Smooth muscle cell (in vitro differentiated cells): ENCODE measurements around the gene DCUN1D1. TPM values are rescaled to one million over a fixed set of nuclear protein-coding genes. Genes with fewer than 3 reads are reported as not detected.

ENCODE experiments used
- DNase-seq: peaks from one replicate; lab custom pipeline; 2025; ENCODE audit not compliant: unreplicated experiment; lab: John Stamatoyannopoulos, UW
- H2AFZ ChIP-seq: fragments of 200-600 bp; sonication (generic); 2 replicates; pipeline ENCODE4 v1.6.0; 2016; ENCODE audit warnings: antibody characterized with exemption, low read depth, mild to moderate bottlenecking
- H3F3A ChIP-seq: fragments of 200-600 bp; sonication (generic); 2 replicates; pipeline ENCODE4 v1.6.0; 2017; ENCODE audit warnings: antibody characterized with exemption, low read depth
- H3K27ac ChIP-seq: fragments of 200-600 bp; sonication (generic); 2 replicates; pipeline ENCODE4 v1.5.1; 2016; ENCODE audit warnings: low read depth, mild to moderate bottlenecking
- H3K27me3 ChIP-seq: fragments of 200-600 bp; sonication (generic); 2 replicates; pipeline ENCODE4 v1.6.1; 2016; ENCODE audit warnings: low read depth, mild to moderate bottlenecking
- H3K36me3 ChIP-seq: fragments of 200-600 bp; sonication (generic); 2 replicates; pipeline ENCODE4 v1.5.1; 2016; ENCODE audit warnings: low read depth
- H3K4me1 ChIP-seq: fragments of 200-600 bp; sonication (generic); 2 replicates; pipeline ENCODE4 v1.5.1; 2016; ENCODE audit warnings: low read depth
- H3K4me2 ChIP-seq: fragments of 200-600 bp; sonication (generic); 2 replicates; pipeline ENCODE4 v1.6.0; 2016; ENCODE audit warnings: mild to moderate bottlenecking
- H3K4me3 ChIP-seq: fragments of 200-600 bp; sonication (generic); 2 replicates; pipeline ENCODE4 v1.5.1; 2016; ENCODE audit warnings: mild to moderate bottlenecking
- H3K79me2 ChIP-seq: fragments of 200-600 bp; sonication (generic); 2 replicates; pipeline ENCODE4 v1.6.0; 2016; ENCODE audit warnings: low read depth, mild to moderate bottlenecking
- H3K9ac ChIP-seq: fragments of 200-600 bp; sonication (generic); 2 replicates; pipeline ENCODE4 v1.6.0; 2016; ENCODE audit warnings: low read depth
- H3K9me3 ChIP-seq: fragments of 200-600 bp; sonication (generic); replicated peaks from 2 replicates; pipeline ENCODE4 v1.5.1; 2016; ENCODE audit warnings: low read depth
- H4K20me1 ChIP-seq: fragments of 200-600 bp; sonication (generic); 2 replicates; pipeline ENCODE4 v1.6.0; 2016; ENCODE audit warnings: low read depth
- WGBS: methylation state at CpG from one replicate; pipeline ENCODE4 v1.1.7; 2016; ENCODE audit warnings: low lambda C conversion rate; 5-methylcytosine and 5-hydroxymethylcytosine counted together
- polyA plus RNA-seq: library from polyadenylated mRNA; unstranded; fragments of >200 nt; fragmentation: Nextera tagmentation; extraction: Ambion mirVana; gene quantifications from 2 replicates; pipeline ENCODE4 v1.2.1, GENCODE V29; 2016
- total RNA-seq: library from RNA; depleted of rRNA; stranded (reverse); fragments of >200 nt; gene quantifications from 2 replicates; pipeline ENCODE4 v1.2.3, GENCODE V29; 2014
- TF ChIP-seq, protein P1 (sequence below): fragments of 200-600 bp; sonication (generic); IDR thresholded peaks from 2 replicates; pipeline ENCODE4 v1.5.1; 2017; ENCODE audit warnings: borderline replicate concordance, mild to moderate bottlenecking, antibody characterized with exemption; ENCODE audit not compliant: insufficient read depth, poor library complexity, severe bottlenecking

Gene DCUN1D1
- total and polyA plus RNA-seq, 2 experiments from 2014 or later, result 14.4 to 25.7 TPM

DNA sequence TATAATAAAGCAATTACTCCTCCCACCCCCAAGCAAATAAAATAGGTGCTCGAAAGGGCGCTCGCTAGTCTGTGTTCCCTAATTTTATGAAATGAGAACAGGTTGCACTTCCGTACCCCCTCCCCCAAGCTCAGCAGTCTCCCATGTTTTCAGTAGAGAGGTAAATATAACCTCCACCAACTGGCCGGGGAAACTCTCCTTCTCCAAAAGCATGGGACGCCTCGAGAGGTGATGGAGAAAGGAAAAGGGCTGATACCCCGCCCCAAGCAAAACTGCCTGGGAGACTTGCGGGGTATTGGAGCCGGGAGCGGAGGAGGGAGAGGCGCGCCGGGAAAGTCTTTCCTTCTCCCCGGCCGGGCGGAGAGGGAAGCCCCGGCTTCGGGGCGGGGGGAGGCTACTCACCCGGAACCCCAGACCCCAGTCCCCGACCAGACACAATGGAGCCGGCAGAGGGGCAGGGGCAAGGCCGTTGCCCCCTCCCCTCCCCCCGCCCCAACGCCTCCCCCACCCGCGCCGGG is 605 bp downstream of the DCUN1D1 start:
- peaks cover 48% of the 10 kb centered on the region for H4K20me1 ChIP-seq
- H3K4me3 ChIP-seq, result peak overlapping the region; percentile 79
- H3K4me2 ChIP-seq, result peak overlapping the region; percentile 99
- H3K79me2 ChIP-seq, result peaks cover 54% of the 10 kb centered on the region
- peak overlapping the region; percentile 93 for H3K9ac ChIP-seq
- peaks cover 15% of the 10 kb centered on the region for H3K4me1 ChIP-seq
- peak; percentile 40 for DNase-seq
- H2AFZ ChIP-seq, result peak overlapping the region; percentile 71
- TF ChIP-seq, protein P1, sequence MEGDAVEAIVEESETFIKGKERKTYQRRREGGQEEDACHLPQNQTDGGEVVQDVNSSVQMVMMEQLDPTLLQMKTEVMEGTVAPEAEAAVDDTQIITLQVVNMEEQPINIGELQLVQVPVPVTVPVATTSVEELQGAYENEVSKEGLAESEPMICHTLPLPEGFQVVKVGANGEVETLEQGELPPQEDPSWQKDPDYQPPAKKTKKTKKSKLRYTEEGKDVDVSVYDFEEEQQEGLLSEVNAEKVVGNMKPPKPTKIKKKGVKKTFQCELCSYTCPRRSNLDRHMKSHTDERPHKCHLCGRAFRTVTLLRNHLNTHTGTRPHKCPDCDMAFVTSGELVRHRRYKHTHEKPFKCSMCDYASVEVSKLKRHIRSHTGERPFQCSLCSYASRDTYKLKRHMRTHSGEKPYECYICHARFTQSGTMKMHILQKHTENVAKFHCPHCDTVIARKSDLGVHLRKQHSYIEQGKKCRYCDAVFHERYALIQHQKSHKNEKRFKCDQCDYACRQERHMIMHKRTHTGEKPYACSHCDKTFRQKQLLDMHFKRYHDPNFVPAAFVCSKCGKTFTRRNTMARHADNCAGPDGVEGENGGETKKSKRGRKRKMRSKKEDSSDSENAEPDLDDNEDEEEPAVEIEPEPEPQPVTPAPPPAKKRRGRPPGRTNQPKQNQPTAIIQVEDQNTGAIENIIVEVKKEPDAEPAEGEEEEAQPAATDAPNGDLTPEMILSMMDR, result no peak
- WGBS, result under 1% methylated on average over 19 of the region's 29 CpGs
- H3F3A ChIP-seq, result no peaks in the 10 kb centered on the region
- H3K36me3 ChIP-seq, result no peaks in the 10 kb centered on the region
- H3K27ac ChIP-seq, result no peak overlapping the region
- H3K27me3 ChIP-seq, result no peaks in the 10 kb centered on the region
- H3K9me3 ChIP-seq, result no peaks in the 10 kb centered on the region

DNA sequence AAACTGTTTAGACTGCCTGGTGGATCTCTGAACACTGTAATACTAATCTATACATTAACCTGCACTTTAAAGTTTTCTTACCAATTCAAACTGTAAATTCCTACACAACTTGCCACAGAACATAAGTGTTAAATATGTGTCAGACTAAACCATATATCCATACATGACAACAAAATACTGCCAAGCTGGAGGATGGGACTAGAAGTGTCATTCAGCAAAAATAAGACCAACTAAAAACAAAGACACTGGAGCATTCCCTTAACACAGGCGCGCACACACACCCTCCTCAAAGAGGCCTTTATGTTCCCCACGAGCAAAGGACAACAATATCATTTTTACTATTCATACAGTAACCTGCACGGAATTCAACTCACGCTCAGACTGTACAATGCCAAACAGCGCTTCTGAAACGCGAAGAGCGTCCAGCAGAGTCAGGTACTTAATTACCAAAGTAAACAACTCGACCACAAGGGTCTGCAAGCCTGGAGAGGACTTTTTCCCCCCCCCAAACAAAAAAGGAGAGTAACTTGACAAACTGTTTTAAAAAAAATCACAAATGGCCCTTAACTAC is 1.1 kb downstream of the DCUN1D1 start:
- Histone ChIP-seq H3K9ac (peak overlapping the region; percentile 93), H3K4me2 (peak overlapping the region; percentile 99), H3K27me3 (no peaks in the 10 kb centered on the region), H3K36me3 (no peaks in the 10 kb centered on the region), H4K20me1 (peaks cover 52% of the 10 kb centered on the region), H3K9me3 (no peaks in the 10 kb centered on the region), H3F3A (no peaks in the 10 kb centered on the region), H3K79me2 (peaks cover 59% of the 10 kb centered on the region), H3K4me1 (peaks cover 15% of the 10 kb centered on the region), H3K4me3 (peak overlapping the region; percentile 79), H2AFZ (peak overlapping the region; percentile 71), H3K27ac (no peak overlapping the region)
- WGBS, result 5% methylated on average over 10 of the region's 10 CpGs
- DNase-seq, result no peak
- TF ChIP-seq, protein P1, result no peak

GRCh38 chr3:182978387-182978786 is 2.0 kb downstream of the DCUN1D1 start:
- Histone ChIP-seq H3K4me3 (peak overlapping the region; percentile 79), H3K9me3 (no peaks in the 10 kb centered on the region), H3K27me3 (no peaks in the 10 kb centered on the region), H3K36me3 (no peaks in the 10 kb centered on the region), H3F3A (no peaks in the 10 kb centered on the region), H3K9ac (no peak overlapping the region), H3K4me2 (peak overlapping the region; percentile 99), H3K79me2 (peaks cover 67% of the 10 kb centered on the region), H3K4me1 (peaks cover 15% of the 10 kb centered on the region), H2AFZ (no peak overlapping the region), H3K27ac (no peak overlapping the region), H4K20me1 (peaks cover 60% of the 10 kb centered on the region)
- no peak for DNase-seq
- TF ChIP-seq, protein P1, result no peak
- WGBS, result 52% methylated on average over 5 of the region's 5 CpGs

GRCh38 chr3:182973047-182973446 is 7.3 kb downstream of the DCUN1D1 start:
- Histone ChIP-seq H2AFZ (no peak overlapping the region), H3K36me3 (no peaks in the 10 kb centered on the region), H3K27me3 (no peaks in the 10 kb centered on the region), H3F3A (no peaks in the 10 kb centered on the region), H3K4me1 (peaks cover 1% of the 10 kb centered on the region), H3K4me3 (no peak overlapping the region), H3K27ac (no peak overlapping the region), H3K9ac (no peak overlapping the region), H3K79me2 (peaks cover 99% of the 10 kb centered on the region), H3K4me2 (no peak overlapping the region), H3K9me3 (no peaks in the 10 kb centered on the region), H4K20me1 (peaks cover 91% of the 10 kb centered on the region)
- TF ChIP-seq, protein P1, result no peak
- no peak for DNase-seq
- WGBS, result 98% methylated on average over 5 of the region's 5 CpGs
